NCI-H345 (cell line): ENCODE results near the gene ZBTB21.

ENCODE experiments used
- DNase-seq: peaks from one replicate; lab custom pipeline; 2025; lab: John Stamatoyannopoulos, UW

ZBTB21 gene

GRCh38 chr21:42039911-42040351 is 29.8 kb upstream of the ZBTB21 start:
- DNase-seq = no peak

- no peak for DNase-seq
Observed at GRCh38 chr21:42039470-42039901, 29.3 kb upstream of the ZBTB21 start.

- DNase-seq = no peak
Observed at GRCh38 chr21:42038826-42039425, 28.8 kb upstream of the ZBTB21 start.

- no peak for DNase-seq
Observed at GRCh38 chr21:42038393-42038792, 28.2 kb upstream of the ZBTB21 start.

GRCh38 chr21:42037943-42038342 is 27.8 kb upstream of the ZBTB21 start:
- no peak for DNase-seq

GRCh38 chr21:42037516-42037915 is 27.4 kb upstream of the ZBTB21 start:
- DNase-seq = no peak

- DNase-seq = no peak
Observed at GRCh38 chr21:42036313-42036712, 26.2 kb upstream of the ZBTB21 start.

- no peak for DNase-seq
Observed at GRCh38 chr21:42032968-42033367, 22.8 kb upstream of the ZBTB21 start.

GRCh38 chr21:42032266-42032665 is 22.1 kb upstream of the ZBTB21 start:
- no peak for DNase-seq

GRCh38 chr21:42031816-42032215 is 21.7 kb upstream of the ZBTB21 start:
- peak; percentile 49 for DNase-seq

GRCh38 chr21:42031241-42031640 is 21.1 kb upstream of the ZBTB21 start:
- no peak for DNase-seq

- DNase-seq = no peak
Observed at GRCh38 chr21:42030311-42030710, 20.2 kb upstream of the ZBTB21 start.

- no peak for DNase-seq
Observed at GRCh38 chr21:42028766-42029425, 18.7 kb upstream of the ZBTB21 start.

GRCh38 chr21:42027822-42028765 is 17.9 kb upstream of the ZBTB21 start:
- no peak for DNase-seq

GRCh38 chr21:42027085-42027821 is 17.1 kb upstream of the ZBTB21 start:
- no peak for DNase-seq

GRCh38 chr21:42026082-42026435 is 15.9 kb upstream of the ZBTB21 start:
- DNase-seq = no peak

GRCh38 chr21:42025376-42026081 is 15.4 kb upstream of the ZBTB21 start:
- no peak for DNase-seq

- no peak for DNase-seq
Observed at GRCh38 chr21:42022906-42023305, 12.7 kb upstream of the ZBTB21 start.

- DNase-seq = no peak
Observed at GRCh38 chr21:42022091-42022430, 11.9 kb upstream of the ZBTB21 start.

- DNase-seq = peak; percentile 91
Observed at GRCh38 chr21:42021371-42022090, 11.4 kb upstream of the ZBTB21 start.

- no peak for DNase-seq
Observed at GRCh38 chr21:42019706-42020105, 9.5 kb upstream of the ZBTB21 start.
